ENCODE data around the gene CTTN. TPM values are rescaled to one million over a fixed set of nuclear protein-coding genes. Genes with fewer than 3 reads are reported as not detected.

CTTN gene
- total and polyA plus RNA-seq, 8 donors = 162 to 242 (median 198) TPM

DNA sequence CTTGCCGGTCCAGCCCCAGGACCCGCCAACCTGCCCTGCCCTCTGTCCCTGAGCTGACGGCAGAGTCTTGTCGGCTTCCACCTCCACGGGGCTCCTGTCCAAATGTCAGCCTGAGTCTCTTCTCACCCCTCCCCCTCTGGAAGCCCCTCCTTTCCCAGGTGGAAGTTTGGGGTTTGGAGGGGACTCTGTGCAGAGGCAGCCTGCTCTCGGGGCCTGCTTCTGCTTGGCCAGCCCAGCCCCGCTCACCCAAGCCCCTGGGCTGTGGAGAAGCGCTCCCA is 31.0 kb downstream of the CTTN start:
- Histone ChIP-seq H3K36me3 (peaks cover 0 to 100% of the 10 kb centered on the region in 2 donors), H3K27ac (no peak overlapping the region), H3K9me3 (no peaks in the 10 kb centered on the region), H3K27me3 (peaks cover 0 to 55% of the 10 kb centered on the region in 2 donors), H3K4me3 (no peak overlapping the region), H3K4me1 (peaks cover 0 to 3% of the 10 kb centered on the region in 2 donors)
- TF ChIP-seq, protein P1, sequence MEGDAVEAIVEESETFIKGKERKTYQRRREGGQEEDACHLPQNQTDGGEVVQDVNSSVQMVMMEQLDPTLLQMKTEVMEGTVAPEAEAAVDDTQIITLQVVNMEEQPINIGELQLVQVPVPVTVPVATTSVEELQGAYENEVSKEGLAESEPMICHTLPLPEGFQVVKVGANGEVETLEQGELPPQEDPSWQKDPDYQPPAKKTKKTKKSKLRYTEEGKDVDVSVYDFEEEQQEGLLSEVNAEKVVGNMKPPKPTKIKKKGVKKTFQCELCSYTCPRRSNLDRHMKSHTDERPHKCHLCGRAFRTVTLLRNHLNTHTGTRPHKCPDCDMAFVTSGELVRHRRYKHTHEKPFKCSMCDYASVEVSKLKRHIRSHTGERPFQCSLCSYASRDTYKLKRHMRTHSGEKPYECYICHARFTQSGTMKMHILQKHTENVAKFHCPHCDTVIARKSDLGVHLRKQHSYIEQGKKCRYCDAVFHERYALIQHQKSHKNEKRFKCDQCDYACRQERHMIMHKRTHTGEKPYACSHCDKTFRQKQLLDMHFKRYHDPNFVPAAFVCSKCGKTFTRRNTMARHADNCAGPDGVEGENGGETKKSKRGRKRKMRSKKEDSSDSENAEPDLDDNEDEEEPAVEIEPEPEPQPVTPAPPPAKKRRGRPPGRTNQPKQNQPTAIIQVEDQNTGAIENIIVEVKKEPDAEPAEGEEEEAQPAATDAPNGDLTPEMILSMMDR (IDR thresholded peaks at IDR 0.05) = no peak
- intact Hi-C loops (cut with DNase I) = no loop called here
- DNase-seq (no peak), ATAC-seq (no peak)

DNA sequence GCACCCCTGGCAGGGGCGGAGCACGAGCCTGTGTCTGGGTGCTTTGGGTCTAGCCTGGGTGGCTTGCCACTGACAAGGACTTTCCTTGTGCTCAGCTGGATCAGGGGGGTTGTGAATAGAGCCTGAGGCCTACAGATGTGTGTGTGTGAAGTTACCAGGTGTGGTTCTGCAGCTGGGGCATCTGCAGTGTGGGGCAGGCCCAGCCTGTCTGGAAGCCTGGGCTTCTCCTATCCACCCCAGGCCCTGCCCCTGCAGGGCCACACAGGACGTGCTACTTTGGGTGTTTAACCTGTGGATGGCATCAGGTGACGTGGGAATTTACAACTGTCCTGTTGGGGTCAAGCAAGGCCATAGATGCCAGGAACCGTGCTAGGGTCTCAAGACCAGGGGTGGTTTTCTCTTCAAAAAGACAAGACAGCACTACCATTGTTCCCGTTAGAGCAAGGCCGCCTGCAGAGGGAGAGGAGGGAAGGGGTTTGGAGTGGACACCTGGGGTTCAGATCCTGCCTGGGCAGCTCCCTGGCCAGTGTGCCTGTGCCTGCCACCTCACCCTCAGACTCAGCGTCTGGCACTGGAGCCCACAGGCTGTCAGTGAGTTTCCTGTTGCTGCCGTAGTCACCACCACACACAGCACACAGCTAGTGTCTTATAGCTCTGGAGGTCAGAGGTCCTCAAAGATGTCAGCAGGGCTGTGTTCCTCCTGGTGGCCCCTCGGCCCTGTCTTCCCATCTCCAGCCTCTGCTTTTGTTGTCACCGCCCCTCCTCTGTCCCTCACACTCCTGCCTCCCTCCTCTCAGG is 31.6 kb downstream of the CTTN start:
- intact Hi-C loops (cut with DNase I) = no loop called here
- peaks cover 0 to 100% of the 10 kb centered on the region in 2 donors for H3K36me3 ChIP-seq

DNA sequence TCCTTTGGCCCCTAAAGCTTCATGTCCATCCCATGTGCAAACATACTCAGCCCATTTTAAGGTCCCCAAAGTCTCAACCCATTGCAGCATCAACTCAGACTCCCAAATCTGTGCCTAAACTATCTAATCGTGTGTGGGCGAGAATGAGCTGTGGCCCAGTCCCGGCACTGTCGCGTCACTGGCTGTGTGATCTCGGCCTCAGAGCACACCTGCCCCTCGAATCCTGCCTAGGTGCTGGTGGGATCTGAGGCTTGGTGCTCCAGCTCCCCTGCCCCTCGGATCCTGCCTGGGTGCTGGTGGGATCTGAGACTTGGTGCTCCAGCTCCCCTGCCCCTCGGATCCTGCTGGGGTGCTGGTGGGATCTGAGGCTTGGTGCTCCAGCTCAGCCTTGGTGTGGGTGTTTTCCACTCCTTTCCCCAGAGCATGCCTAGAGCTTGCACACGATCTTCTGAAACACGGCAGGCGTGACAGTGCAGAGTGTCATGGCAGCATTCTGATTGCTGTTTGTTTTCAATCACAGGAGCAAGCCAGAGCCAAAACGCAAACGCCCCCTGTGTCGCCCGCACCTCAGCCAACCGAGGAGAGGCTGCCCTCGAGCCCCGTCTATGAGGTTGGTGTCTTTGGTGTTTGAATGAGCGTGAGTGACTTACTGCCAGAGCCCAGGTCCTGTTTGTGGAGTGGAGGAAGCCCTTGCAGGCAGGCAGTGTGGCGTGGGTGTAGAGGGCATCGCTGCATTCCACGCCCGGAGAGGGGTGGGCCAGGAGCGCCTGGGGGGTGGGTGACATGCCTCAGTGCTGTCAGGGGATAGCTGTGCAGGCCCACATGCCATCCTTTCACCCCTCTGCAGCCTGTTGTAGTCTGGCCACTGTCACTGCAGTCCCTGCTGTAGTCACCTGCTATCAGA is 32.6 kb downstream of the CTTN start:
- H3K27me3 ChIP-seq = peaks cover 0 to 49% of the 10 kb centered on the region in 2 donors
- H3K4me1 ChIP-seq = no peaks in the 10 kb centered on the region
- no peak overlapping the region for H3K4me3 ChIP-seq
- H3K9me3 ChIP-seq = no peaks in the 10 kb centered on the region
- DNase-seq (peak in 1 of 4 donors; percentile 36), ATAC-seq (no peak)
- no peak overlapping the region for H3K27ac ChIP-seq
- TF ChIP-seq, protein P1 (IDR thresholded peaks at IDR 0.05) = no peak
- intact Hi-C loops (cut with DNase I) = no loop called here
- peaks cover 0 to 100% of the 10 kb centered on the region in 2 donors for H3K36me3 ChIP-seq

More for the DNA sequence above, 31.6 kb downstream of the CTTN start:
- Histone ChIP-seq H3K4me1 (no peaks in the 10 kb centered on the region), H3K27ac (no peak overlapping the region), H3K27me3 (peaks cover 0 to 49% of the 10 kb centered on the region in 2 donors), H3K9me3 (no peaks in the 10 kb centered on the region), H3K4me3 (no peak overlapping the region)
- ATAC-seq = no peak
- TF ChIP-seq, protein P1 (IDR thresholded peaks at IDR 0.05) = no peak
- DNase-seq = no peak

DNA sequence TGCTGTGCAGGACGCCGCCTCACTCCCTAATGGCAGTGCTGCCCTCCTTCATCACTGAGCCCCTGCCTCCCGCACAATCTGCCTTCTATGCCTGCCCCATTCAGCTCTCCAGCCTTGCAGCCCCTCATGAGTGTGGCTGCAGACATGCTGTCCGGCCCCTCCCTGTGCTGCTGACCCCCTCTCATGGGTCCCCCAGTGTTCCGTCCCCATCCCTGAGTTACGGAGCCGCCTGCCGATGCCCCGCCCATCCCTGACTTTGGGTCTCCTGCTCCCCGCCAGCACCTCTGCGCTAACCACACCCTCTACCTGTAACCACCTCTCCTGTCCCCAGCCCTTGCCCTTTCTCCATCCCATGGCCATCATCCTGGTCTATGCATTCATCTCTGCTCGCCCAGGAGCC is 33.3 kb downstream of the CTTN start:
- intact Hi-C loops (cut with DNase I) = no loop called here
- peaks cover 0 to 100% of the 10 kb centered on the region in 2 donors for H3K36me3 ChIP-seq
- DNase-seq = no peak
- no peaks in the 10 kb centered on the region for H3K4me1 ChIP-seq
- H3K4me3 ChIP-seq = no peak overlapping the region
- TF ChIP-seq, protein P1 (IDR thresholded peaks at IDR 0.05) = no peak
- H3K9me3 ChIP-seq = no peaks in the 10 kb centered on the region
- ATAC-seq = no peak
- H3K27ac ChIP-seq = no peak overlapping the region
- H3K27me3 ChIP-seq = peaks cover 0 to 55% of the 10 kb centered on the region in 2 donors

DNA sequence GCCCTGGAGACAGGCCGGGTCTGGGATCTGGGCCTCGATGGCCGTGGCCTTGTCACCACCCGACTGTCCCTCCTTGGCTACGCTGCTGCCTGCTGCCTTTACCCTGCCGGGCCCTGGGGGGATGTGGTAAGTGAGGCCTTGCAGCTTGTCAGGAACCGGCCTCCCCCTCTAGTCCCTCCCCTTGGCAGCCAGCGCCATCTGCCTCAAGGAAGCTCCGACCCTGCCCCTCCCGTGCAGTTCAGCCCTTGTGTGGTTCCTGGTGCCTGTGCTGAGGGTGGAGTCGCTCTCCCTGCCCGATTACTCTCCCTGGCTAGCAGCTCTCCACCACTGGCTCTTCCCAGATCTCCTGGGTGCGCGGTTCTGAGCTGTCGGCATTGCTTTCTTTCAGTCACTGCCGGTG is 33.7 kb downstream of the CTTN start:
- Histone ChIP-seq H3K9me3 (no peaks in the 10 kb centered on the region), H3K4me3 (no peak overlapping the region), H3K27me3 (peaks cover 0 to 56% of the 10 kb centered on the region in 2 donors), H3K36me3 (peaks cover 0 to 100% of the 10 kb centered on the region in 2 donors), H3K4me1 (no peaks in the 10 kb centered on the region), H3K27ac (no peak overlapping the region)
- TF ChIP-seq, protein P1 (IDR thresholded peaks at IDR 0.05) = no peak
- DNase-seq = peak in 1 of 4 donors; percentile 72
- no peak for ATAC-seq
- intact Hi-C loops (cut with DNase I) = no loop called here
